Testis (tissue), 2 donors: ENCODE results near the gene CUX1.

Source experiments
- CTCF ChIP-seq, 3 experiments: fragments of 450-650 bp in 2 of 3; fragments of 200-600 bp in 1 of 3; sonication (generic) in 1 of 3; IDR thresholded peaks; one replicate each; pipeline ENCODE4 v1.5.1; 2016 to 2019; ENCODE audit warnings: antibody characterized with exemption in 3 of 3, mild to moderate bottlenecking in 2 of 3, moderate library complexity in 1 of 3
- POLR2A ChIP-seq: fragments of 450-650 bp; IDR thresholded peaks from one replicate; pipeline ENCODE4 v1.6.1; 2017; ENCODE audit warnings: antibody characterized with exemption, mild to moderate bottlenecking, moderate library complexity

DNA sequence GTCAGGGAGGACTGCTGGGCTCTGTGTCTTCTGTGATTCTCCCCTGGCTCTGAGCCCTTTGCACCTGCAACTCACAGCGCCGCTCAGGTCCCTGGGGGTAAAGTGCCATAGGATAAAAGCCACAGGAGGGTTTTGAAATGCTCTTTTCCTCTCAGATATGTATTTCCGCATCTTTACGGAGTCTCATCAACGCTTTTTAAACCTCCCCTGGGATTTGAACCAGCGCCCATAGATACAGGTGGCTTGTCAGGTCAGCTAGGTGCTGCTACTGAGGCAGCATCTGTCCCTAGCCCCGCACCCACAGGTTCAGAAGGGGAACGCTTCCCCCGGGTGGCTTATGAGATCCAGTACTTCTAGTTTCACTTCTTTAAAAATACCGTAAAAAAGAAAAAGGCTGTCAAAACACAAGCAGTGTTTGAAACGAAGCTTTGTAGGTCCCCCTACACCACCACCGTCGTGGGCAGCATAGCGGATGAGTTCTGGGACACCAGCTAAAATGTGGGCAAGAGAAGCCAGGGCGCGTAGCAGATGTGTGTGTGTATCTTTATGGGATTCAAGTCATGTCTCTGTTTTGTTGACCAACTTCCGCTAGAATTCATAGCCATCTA, 173.5 kb downstream of the CUX1 start:
- TF ChIP-seq CTCF (IDR thresholded peaks at IDR 0.05) (no peak), POLR2A (no peak)
